ENCODE data around the gene VPREB1. TPM values are rescaled to one million over a fixed set of nuclear protein-coding genes. Genes with fewer than 3 reads are reported as not detected.
A peak's percentile ranks its signal among the peaks of the same experiment; 100 is the strongest.

The VPREB1 gene
- total RNA-seq, 6 experiments from 2014 or later, result not detected

DNA sequence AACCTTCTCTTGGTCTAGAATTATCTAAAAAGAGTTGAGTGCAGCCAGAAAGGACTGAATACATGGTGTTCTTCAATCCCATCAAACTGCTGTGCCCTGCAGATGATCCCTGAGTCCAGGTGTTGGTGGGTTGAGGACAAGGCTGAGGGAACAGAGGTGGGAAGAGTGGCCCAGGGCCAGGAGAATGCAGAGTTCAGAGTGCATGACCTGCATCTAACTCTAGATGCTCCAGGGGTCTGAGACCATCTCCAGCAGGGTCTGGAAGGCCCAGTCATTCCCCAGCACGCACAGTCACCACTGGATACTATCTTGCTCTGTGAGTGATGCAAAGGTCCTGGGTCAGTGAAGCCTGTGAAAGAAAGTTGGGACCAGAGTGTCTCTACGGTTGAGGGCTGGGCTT, 2.1 kb upstream of the VPREB1 start:
- ATAC-seq, result no peak
- WGBS (ENCODE audit: insufficient coverage, low coverage, low lambda C conversion rate, missing lambda C conversion rate), result 44% methylated on average over 2 of the region's 2 CpGs
- TF ChIP-seq, protein P1, sequence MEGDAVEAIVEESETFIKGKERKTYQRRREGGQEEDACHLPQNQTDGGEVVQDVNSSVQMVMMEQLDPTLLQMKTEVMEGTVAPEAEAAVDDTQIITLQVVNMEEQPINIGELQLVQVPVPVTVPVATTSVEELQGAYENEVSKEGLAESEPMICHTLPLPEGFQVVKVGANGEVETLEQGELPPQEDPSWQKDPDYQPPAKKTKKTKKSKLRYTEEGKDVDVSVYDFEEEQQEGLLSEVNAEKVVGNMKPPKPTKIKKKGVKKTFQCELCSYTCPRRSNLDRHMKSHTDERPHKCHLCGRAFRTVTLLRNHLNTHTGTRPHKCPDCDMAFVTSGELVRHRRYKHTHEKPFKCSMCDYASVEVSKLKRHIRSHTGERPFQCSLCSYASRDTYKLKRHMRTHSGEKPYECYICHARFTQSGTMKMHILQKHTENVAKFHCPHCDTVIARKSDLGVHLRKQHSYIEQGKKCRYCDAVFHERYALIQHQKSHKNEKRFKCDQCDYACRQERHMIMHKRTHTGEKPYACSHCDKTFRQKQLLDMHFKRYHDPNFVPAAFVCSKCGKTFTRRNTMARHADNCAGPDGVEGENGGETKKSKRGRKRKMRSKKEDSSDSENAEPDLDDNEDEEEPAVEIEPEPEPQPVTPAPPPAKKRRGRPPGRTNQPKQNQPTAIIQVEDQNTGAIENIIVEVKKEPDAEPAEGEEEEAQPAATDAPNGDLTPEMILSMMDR (IDR thresholded peaks at IDR 0.05), result no peak
- no peak for TF ChIP-seq POLR2A (IDR thresholded peaks at IDR 0.05)

DNA sequence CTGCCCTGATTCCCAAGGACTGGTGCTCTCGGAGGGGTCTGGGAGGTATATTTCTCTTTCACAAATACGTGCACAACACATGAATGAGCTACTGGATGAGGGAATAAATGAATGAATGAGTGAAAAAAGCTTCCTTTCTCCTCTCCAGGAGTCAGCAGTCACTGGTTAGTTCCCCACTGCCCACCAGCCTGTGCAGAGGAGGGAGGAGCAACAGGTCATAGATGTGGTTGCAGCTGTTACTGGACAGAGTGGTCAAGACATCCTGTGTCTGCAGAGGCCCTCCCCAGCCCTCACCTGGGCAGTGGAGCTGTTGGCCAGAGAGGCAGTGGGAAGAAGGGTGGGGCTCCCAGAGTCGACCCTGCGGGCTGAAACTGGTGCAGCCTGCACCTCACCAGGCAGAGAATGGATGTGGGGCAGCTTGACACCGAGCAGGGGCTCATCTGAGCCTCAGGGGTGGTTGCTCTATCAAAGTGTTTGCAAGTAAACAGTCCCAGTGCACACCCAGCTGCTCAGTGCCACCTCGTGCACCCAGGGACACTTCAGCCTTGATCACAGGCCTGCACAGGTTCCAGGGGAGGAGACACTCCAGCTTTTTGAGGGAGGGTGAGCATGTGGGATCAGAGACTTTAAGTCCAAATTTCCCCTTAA, 1.4 kb upstream of the VPREB1 start:
- H3K27ac ChIP-seq, result no peak overlapping the region
- H3K27me3 ChIP-seq, result no peaks in the 10 kb centered on the region
- WGBS (ENCODE audit: insufficient coverage, low coverage, low lambda C conversion rate, missing lambda C conversion rate), result 26% methylated on average over 2 of the region's 6 CpGs
- no peak for DNase-seq
- TF ChIP-seq, protein P1 (IDR thresholded peaks at IDR 0.05), result no peak
- no peak for TF ChIP-seq POLR2A (IDR thresholded peaks at IDR 0.05)
- H3K9me3 ChIP-seq, result no peaks in the 10 kb centered on the region
- ATAC-seq, result peak in 1 of 4 donors; percentile 21
- no peaks in the 10 kb centered on the region for H3K36me3 ChIP-seq
- no peaks in the 10 kb centered on the region for H3K4me1 ChIP-seq
- intact Hi-C loops (cut with DNase I), result no loop called here
- H3K4me3 ChIP-seq, result no peak overlapping the region

More for the DNA sequence above, 2.1 kb upstream of the VPREB1 start:
- no peaks in the 10 kb centered on the region for H3K36me3 ChIP-seq
- no peak overlapping the region for H3K27ac ChIP-seq
- no peaks in the 10 kb centered on the region for H3K9me3 ChIP-seq
- DNase-seq, result no peak
- intact Hi-C loops (cut with DNase I), result no loop called here
- no peak overlapping the region for H3K4me3 ChIP-seq
- H3K4me1 ChIP-seq, result no peaks in the 10 kb centered on the region
- no peaks in the 10 kb centered on the region for H3K27me3 ChIP-seq

DNA sequence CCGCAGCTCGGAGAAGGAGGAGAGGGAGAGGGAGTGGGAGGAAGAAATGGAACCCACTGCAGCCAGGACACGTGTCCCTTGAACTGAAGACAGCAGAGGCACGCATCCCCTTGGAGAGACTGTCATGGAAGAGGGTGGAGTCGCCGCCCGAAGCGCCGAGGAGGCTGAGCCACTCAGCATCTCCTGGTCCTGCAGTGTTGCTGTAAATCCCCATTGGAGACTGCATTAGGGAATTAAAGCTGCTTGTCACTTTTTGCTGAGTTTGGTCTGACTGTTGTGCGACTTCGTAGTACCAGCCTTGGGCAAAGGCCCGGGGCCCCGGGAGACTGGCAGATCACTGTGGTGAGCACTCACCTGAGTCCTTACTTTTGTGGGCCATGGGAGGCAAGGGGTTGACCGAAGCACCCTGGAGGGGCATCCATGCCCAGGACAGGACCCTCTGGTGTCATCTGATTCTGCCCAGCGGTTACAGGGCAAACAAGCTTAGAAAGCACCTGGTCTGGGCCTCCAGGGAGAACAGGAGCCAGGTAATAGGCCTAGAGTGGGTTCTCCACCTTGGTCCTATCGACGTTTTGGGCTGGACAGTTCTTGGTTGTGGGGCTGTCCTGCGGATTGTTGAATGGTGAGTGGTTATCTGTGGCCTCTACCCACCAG, 797 bp downstream of the VPREB1 start:
- no peak for TF ChIP-seq POLR2A (IDR thresholded peaks at IDR 0.05)
- TF ChIP-seq, protein P1 (IDR thresholded peaks at IDR 0.05), result no peak
- H3K27ac ChIP-seq, result no peak overlapping the region
- DNase-seq (no peak), ATAC-seq (no peak)
- intact Hi-C loops (cut with DNase I), result no loop called here
- no peaks in the 10 kb centered on the region for H3K9me3 ChIP-seq
- no peak overlapping the region for H3K4me3 ChIP-seq
- H3K36me3 ChIP-seq, result no peaks in the 10 kb centered on the region
- 68% methylated on average over 9 of the region's 18 CpGs for WGBS (ENCODE audit: insufficient coverage, low coverage, low lambda C conversion rate, missing lambda C conversion rate)
- no peaks in the 10 kb centered on the region for H3K27me3 ChIP-seq
- no peaks in the 10 kb centered on the region for H3K4me1 ChIP-seq

DNA sequence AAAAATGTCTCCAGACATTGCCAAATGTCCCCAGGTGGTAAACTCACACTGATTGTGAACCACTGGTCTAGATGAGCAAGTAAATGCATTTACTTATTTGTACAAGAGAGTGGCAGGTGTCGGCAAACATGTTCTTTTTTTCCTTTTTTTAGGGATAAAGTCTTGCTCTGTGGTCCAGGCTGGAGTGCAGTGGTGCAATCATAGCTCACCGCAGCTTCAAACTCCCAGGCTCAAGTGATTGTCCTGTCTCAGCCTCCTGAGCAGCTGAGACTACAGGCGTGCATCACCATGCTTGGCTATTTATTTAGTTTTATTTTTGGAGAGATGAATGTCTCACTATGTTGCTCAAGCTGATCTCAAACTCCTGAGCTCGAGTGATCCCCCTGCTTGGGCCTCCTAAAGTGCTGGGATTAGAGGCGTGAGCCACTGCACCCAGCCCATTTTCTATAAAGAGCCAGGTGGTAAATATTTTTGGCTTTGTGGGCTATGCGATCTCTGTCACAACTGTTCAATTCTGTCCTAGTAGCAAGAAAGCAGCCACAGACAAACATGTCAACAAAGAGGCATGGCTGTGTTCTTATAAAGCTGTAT, 1.4 kb downstream of the VPREB1 start:
- WGBS (ENCODE audit: insufficient coverage, low coverage, low lambda C conversion rate, missing lambda C conversion rate), result 74% methylated on average over 6 of the region's 6 CpGs
- Histone ChIP-seq H3K27me3 (no peaks in the 10 kb centered on the region), H3K4me1 (no peaks in the 10 kb centered on the region), H3K9me3 (no peaks in the 10 kb centered on the region), H3K27ac (no peak overlapping the region), H3K36me3 (no peaks in the 10 kb centered on the region), H3K4me3 (no peak overlapping the region)
- intact Hi-C loops (cut with DNase I), result no loop called here
- no peak for TF ChIP-seq POLR2A (IDR thresholded peaks at IDR 0.05)
- TF ChIP-seq, protein P1 (IDR thresholded peaks at IDR 0.05), result no peak
- DNase-seq (no peak), ATAC-seq (no peak)

Measured in right lobe of liver (tissue), 6 donors.